ENCODE results near the gene RPS19BP1.

Gene RPS19BP1

DNA sequence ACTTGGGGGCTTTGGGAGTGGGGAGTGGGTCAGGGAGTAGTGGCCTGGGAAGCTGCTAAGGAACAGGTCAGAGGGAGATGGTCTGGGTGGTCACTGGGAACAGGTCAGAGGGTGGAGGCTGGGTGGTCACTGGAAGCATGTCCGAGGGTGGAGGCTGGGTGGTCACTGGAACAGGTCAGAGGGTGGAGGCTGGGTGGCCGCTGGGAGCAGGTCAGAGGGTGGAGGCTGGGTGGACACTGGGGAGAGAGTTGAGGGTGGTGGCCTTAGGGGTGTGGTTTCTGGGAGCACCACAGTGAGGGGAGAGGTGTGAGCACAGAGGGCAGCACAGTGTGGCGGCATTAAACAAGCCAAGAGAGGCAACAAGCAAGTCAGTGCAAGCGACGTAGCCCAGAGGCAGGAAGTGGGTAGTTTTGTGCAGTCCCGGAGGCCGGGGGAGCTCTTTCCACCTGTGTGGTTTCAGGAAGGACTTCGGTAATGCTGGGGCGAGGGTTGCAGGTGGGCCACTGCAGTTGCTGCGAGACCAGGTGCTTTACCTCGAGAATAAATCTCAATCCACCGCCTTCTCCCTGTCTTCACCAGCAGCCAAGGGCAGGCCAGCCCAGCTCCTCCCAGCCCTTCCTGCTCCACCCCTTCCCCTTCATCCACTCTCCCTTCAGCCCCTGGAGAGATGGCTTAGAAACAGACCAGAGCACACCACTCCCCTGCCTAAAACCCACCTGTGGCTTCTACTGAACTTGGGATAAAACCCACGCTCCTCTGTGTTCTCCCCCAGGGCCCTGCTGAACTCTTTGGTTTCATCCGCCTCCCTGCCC is 34.8 kb upstream of the RPS19BP1 start:
- no peak for TF ChIP-seq GATA1 (IDR thresholded peaks at IDR 0.05; ENCODE audit: low read depth, low read length)
- no peak for TF ChIP-seq POLR2A (IDR thresholded peaks at IDR 0.05; ENCODE audit: low read length)
- DNase-seq: no peak

DNA sequence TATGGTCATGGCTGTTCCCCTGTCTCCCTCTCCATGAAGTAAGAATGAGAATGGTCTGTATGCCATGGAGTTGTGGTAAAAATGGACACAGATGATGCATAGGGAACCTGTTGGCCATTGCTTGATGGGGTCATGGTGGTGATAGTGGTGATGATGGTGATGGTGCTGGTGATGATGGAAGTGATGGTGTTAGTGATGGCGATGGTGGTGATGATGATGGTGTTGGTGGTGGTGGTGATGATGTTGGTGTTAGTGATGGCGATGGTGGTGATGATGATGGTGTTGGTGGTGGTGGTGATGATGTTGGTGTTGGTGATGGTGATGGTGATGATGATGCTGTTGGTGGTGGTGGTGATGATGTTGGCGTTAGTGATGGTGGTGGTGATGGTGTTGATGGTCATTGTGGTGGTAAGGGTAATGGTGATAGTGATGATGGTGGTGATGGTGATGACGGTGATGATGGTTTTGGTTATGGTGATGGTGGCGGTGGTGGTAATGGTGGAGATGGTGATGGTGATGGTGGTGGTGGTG is 32.9 kb upstream of the RPS19BP1 start:
- no peak for DNase-seq

DNA sequence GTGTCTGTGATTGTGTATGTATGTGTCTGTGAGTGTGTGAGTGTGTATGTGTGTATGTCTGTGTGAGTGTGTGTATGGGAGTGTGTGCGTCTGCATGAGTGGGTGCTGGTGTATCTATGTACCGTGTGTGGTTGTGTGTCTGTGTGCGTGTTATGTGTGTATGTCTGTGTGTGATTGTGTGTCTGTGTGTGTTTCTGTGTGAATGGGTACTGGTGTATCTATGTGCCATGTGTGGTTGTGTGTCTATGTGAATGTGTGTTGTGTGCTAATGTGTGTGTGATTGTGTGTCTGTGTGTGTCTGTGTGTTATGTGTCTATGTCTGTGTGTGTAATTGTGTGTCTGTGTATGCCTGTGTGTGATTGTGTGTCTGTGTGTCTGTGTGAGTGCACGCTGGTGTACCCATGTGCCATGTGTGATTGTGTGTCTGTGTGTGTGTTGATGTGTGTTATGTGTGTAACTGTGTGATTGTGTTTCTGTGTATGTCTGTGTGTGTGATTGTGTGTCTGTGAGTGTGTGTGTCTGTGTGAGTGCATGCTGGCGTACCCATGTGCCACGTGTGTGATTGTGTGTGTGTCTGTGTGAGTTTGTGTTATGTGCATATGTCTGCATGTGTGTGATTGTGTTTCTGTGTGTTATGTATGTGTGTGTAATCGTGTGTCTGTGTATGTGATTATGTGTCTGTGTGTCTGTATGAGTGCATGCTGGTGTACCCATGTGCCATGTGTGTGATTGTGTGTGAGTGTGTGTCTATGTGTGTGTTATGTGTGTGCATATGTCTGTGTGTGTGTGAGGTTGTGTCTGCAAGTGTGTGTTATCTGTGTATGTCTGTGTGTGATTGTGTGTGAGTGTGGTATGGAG is 31.3 kb upstream of the RPS19BP1 start:
- DNase-seq: peak; percentile 31 to 60
- TF ChIP-seq GATA1 (IDR thresholded peaks at IDR 0.05; ENCODE audit: low read depth, low read length) (no peak), POLR2A (IDR thresholded peaks at IDR 0.05; ENCODE audit: low read length) (no peak)

More for the DNA sequence above, 32.9 kb upstream of the RPS19BP1 start:
- TF ChIP-seq POLR2A (IDR thresholded peaks at IDR 0.05; ENCODE audit: low read length) (no peak), GATA1 (IDR thresholded peaks at IDR 0.05; ENCODE audit: low read depth, low read length) (no peak)

DNA sequence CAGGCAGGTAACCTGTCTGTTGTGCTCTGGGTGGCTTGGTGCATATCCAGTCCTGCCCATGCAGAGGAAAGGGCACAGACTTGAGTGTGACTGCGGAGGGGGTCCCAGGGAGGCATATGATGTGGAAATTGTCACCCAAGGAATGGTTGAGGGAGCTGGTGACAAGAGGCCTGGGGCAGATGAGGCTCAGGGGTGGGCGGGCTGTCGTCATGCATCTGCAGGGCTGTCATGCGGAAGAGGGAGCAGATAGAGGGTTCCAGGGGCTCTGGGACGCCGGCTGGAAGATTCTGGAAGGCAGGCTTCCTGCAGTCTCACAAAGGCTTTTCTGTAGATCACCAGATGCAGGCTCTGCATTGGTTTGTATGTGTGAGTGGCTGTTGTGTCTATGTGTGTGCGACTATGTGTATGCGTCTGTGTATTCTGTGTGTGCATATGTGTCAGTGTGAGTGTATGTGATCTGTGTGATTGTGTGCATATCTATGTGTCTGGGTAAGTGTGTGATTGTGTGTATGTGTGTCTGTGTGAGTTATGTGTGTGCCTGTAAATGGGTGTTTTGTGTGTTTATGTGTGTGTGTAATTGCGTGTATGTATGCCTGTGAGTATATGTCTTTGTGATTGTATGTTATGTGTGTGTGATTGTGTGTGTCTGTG is 30.4 kb upstream of the RPS19BP1 start:
- TF ChIP-seq POLR2A (IDR thresholded peaks at IDR 0.05; ENCODE audit: low read length) (no peak), GATA1 (IDR thresholded peaks at IDR 0.05; ENCODE audit: low read depth, low read length) (no peak)
- DNase-seq: peak in 1 of 2 experiments; percentile 39

DNA sequence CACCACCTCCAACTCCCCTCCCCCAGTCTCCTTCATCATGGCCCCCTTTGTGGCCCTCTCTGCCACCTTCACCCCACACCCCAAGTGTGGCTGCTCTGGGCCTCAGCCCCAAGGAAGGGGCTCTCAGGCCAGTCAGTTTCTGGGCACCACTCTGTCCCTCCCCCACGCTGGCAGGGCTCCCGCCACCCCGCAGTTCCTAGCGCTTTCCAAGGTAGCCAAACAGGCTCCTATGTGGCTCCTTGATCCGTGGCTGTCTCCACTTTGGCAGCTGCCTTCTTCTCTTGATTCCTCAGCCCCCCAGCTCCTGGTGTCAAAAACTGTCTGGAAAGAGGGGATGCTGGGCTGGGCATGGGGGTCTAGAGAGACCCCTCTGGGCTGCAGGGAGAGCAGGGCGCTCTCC is 27.6 kb upstream of the RPS19BP1 start:
- TF ChIP-seq POLR2A (IDR thresholded peaks at IDR 0.05; ENCODE audit: low read length) (no peak), GATA1 (IDR thresholded peaks at IDR 0.05; ENCODE audit: low read depth, low read length) (no peak)
- no peak for DNase-seq

DNA sequence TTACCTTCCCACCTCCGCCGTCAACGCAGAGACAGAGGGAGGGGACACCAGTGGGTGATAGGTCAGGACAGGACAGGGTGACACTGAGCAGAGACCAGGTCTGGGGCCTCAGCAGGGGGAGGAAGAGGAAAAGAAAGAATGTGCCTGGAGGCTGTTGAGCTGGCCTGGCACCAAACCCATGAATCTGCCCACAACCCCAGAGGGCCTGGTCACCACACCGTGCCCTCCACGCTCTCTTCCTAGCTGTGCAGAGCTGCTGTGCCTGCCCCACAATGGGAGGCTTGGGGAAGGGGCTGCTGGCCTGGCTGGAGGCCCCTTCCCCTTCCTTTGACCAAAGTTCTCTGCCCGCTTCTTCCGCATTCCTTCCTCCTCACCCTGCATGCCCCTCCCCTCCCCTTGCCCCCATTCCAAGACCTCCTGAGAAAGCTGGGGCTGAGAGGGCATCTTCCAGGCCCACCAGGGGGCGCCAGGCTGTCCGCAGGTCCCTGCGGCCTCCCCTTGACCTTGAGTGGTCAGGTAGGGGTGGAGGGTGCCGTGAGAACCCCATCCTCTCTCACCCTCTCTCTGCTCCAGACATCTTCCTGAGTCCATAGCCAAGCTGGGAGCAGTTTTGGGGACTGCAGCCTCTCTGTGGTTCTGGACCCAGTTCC is 27.0 kb upstream of the RPS19BP1 start:
- no peak for TF ChIP-seq POLR2A (IDR thresholded peaks at IDR 0.05; ENCODE audit: low read length)
- no peak for TF ChIP-seq GATA1 (IDR thresholded peaks at IDR 0.05; ENCODE audit: low read depth, low read length)
- DNase-seq: peak; percentile 36 to 60

DNA sequence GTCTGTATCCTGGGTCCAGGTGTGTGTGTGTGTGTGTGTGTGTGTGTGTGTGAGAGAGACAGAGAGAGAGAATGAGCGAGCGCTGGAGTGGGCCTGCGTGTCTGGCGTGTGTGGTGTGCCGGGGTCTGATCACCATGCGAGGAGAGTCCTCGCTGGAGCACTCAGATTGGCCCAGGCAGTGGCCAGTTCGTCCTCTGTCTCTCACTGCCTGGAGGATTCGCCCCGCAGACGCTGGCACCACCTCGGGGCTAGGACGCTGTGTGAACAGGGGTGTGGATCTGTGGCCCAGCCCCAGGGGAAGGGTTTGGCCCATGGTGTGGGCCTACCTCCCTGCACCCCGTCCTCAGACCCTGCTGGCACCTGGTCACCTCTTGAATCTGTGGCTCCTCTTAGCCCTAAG is 26.4 kb upstream of the RPS19BP1 start:
- no peak for DNase-seq
- TF ChIP-seq POLR2A (IDR thresholded peaks at IDR 0.05; ENCODE audit: low read length) (no peak), GATA1 (IDR thresholded peaks at IDR 0.05; ENCODE audit: low read depth, low read length) (no peak)

DNA sequence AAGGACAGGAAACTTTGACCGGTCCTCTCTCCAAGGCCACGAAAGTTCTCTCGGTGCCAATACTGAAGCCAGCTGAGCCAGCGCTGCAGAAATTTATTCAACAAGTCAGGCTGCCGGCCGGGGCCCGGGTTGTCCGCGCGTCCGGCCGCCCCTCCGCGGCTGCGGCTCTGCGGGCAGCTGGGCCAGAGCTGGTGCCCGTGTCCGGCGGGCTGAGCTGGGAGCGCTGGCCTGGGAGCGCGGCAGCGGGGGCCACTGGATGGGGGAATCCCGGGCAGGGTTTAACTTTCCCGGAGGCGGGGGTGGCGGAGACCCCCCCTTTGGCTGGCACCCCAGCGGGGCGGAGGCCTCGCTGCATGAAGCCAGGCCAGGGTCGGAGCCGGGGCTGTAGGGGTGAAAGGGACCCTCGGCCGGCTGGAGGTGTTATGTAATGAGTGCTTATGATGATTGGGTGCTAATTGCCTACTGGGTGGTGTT is 25.7 kb upstream of the RPS19BP1 start:
- no peak for DNase-seq
- TF ChIP-seq GATA1 (IDR thresholded peaks at IDR 0.05; ENCODE audit: low read depth, low read length) (no peak), POLR2A (IDR thresholded peaks at IDR 0.05; ENCODE audit: low read length) (no peak)

DNA sequence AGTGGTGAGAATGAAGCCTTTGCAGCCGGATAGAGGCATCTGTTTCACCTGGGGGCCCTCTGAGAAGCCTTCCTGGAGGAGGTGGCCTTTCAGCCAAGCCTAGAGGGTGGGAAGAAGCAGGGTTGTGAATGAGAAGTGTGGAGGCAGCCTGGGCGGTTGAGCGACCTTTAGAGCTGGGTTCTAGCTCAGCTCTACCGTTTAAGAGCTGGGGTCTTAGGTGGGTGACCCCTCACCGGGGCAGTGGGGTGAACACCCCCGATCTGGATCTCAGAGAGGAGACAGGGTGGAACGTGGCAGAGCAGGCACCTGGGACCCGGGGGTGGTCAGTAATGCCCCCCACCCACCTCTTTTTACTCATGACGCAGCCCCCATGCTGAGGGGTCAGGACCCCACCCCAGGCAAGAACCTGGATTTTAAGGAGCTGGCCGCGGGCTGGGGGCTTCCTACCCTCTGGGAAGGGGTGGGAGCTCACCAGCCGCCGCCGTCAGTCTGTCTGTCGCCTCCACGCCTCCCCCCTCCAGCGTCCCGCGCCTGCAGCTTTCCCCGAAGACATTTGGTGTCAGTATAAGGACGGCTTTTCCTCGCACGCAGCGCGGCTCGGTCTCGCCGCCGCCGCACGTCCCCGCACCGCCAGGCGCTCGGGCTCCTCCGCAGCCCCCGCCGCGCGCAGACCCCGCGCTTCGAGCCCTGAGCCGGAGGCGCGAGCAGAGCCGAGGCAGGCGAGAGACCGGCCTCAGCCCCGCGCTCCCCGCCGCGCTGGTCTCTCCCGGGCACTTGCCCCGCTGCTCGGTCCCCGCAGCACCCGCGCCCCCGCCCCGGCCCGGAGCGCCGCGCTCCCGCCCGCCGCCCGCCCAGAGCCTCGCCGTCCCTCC is 24.7 kb upstream of the RPS19BP1 start:
- DNase-seq: peak; percentile 61 to 70

DNA sequence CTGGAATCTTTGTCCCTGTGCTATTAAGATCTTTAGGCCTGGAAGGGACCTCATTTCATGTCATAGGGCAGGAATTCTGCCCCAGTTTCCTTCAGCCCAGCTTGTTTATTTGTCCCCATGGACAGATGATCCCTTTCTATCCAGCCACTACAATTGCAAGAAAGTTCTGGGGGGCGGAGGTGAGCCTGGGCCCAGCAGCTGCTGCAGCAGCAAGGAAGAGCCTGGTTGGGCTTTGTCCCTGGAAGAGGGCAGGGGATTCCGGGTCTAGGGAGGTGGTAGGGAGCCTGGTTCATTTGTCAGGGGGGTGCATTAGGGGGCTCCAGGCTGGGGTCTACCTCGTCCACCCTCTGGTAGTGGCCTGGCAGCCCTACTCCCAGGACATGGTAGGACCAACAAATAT is 21.6 kb upstream of the RPS19BP1 start:
- no peak for DNase-seq

More for the DNA sequence above, 24.7 kb upstream of the RPS19BP1 start:
- no peak for TF ChIP-seq POLR2A (IDR thresholded peaks at IDR 0.05; ENCODE audit: low read length)
- no peak for TF ChIP-seq GATA1 (IDR thresholded peaks at IDR 0.05; ENCODE audit: low read depth, low read length)

DNA sequence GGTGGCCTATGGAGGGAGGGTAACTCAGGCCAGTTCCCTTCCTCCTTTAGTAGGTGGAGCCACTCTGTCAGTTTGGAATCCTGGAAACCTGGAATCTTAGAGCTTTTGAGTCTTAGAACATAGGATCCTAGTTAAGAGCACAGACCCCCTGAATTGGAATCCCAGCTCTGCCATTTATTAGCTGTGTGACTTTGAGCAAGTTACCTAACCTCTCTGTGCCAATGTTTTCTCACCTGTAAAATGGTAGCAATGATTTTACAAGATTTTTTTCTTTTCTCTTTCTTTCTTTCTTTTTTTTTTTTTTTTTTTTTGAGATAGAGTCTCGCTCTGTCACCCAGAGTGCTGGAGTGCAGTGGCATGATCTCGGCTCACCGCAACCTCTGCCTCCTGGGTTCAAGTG is 20.9 kb upstream of the RPS19BP1 start:
- no peak for DNase-seq
- TF ChIP-seq POLR2A (IDR thresholded peaks at IDR 0.05; ENCODE audit: low read length) (no peak), GATA1 (IDR thresholded peaks at IDR 0.05; ENCODE audit: low read depth, low read length) (no peak)

More for the DNA sequence above, 21.6 kb upstream of the RPS19BP1 start:
- TF ChIP-seq GATA1 (IDR thresholded peaks at IDR 0.05; ENCODE audit: low read depth, low read length) (no peak), POLR2A (IDR thresholded peaks at IDR 0.05; ENCODE audit: low read length) (no peak)

DNA sequence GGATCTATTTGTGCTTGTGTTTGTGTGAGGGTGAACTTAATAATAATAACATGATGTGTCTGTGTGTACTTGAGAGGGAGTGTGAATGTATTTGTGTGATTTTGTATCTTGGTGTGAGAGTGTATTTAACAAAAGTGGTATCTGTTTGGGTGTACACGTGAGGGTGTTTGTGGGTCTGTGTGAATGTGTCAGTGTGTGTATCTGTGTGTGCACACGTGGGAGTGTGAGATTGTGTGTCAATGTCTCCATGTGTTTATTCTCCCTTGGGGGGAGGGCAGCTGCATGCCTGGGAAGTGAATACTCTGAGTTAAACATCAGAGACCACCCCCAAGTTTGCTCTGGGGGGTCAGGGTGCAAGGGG is 15.0 kb upstream of the RPS19BP1 start:
- no peak for DNase-seq
- no peak for TF ChIP-seq POLR2A (IDR thresholded peaks at IDR 0.05; ENCODE audit: low read length)

All from erythroblast (primary cell).